ENCODE results near the gene TMEM91. TPM values are rescaled to one million over a fixed set of nuclear protein-coding genes. Genes with fewer than 3 reads are reported as not detected.
"Not testable (repeated sequence)": the region's sequence is repeated elsewhere in the genome, so short reads cannot be mapped to it uniquely, and the experiment has no call there.

The TMEM91 gene
- total RNA-seq, 1 donor from 2014 or later: 23.5 TPM

GRCh38 chr19:41405776-41406175 is 29.4 kb downstream of the TMEM91 start:
- intact Hi-C loops (cut with DNase I): no loop called here
- ATAC-seq: no peak
- DNase-seq (ENCODE audit: low spot score): no peak

- no peak for DNase-seq (ENCODE audit: low spot score)
- intact Hi-C loops (cut with DNase I): no loop called here
These were observed 30.9 kb downstream of the TMEM91 start for GRCh38 chr19:41407271-41407670.

GRCh38 chr19:41408256-41408655 is 31.9 kb downstream of the TMEM91 start:
- ATAC-seq (no peak), DNase-seq (ENCODE audit: low spot score) (no peak)
- intact Hi-C loops (cut with DNase I): no loop called here

More at GRCh38 chr19:41407271-41407670, 30.9 kb downstream of the TMEM91 start:
- peak; percentile 55 for ATAC-seq

GRCh38 chr19:41408846-41409245 is 32.5 kb downstream of the TMEM91 start:
- DNase-seq (ENCODE audit: low spot score); intact Hi-C loops (cut with DNase I); ATAC-seq: not testable (repeated sequence)

GRCh38 chr19:41409288-41409687 is 33.0 kb downstream of the TMEM91 start:
- intact Hi-C loops (cut with DNase I): no loop called here
- DNase-seq (ENCODE audit: low spot score) (no peak), ATAC-seq (no peak)

GRCh38 chr19:41410336-41411054 is 34.2 kb downstream of the TMEM91 start:
- ATAC-seq: no peak

GRCh38 chr19:41411100-41411967 is 35.0 kb downstream of the TMEM91 start:
- no peak for DNase-seq (ENCODE audit: low spot score)
- intact Hi-C loops (cut with DNase I): no loop called here
- ATAC-seq: peak; percentile 14

More at GRCh38 chr19:41410336-41411054, 34.2 kb downstream of the TMEM91 start:
- no peak for DNase-seq (ENCODE audit: low spot score)
- intact Hi-C loops (cut with DNase I): no loop called here

GRCh38 chr19:41411968-41412265 is 35.6 kb downstream of the TMEM91 start:
- intact Hi-C loops (cut with DNase I): no loop called here
- DNase-seq (ENCODE audit: low spot score) (no peak), ATAC-seq (peak; percentile 64)

- intact Hi-C loops (cut with DNase I): no loop called here
- ATAC-seq (no peak), DNase-seq (ENCODE audit: low spot score) (no peak)
These were observed 36.6 kb downstream of the TMEM91 start for GRCh38 chr19:41412953-41413352.

- intact Hi-C loops (cut with DNase I): no loop called here
- ATAC-seq: no peak
- no peak for DNase-seq (ENCODE audit: low spot score)
These were observed 37.6 kb downstream of the TMEM91 start for GRCh38 chr19:41413947-41414346.

- DNase-seq (ENCODE audit: low spot score): no peak
- intact Hi-C loops (cut with DNase I): no loop called here
- no peak for ATAC-seq
These were observed 38.1 kb downstream of the TMEM91 start for GRCh38 chr19:41414461-41414860.

GRCh38 chr19:41415154-41415571 is 38.8 kb downstream of the TMEM91 start:
- no peak for DNase-seq (ENCODE audit: low spot score)
- no peak for ATAC-seq

GRCh38 chr19:41416194-41416674 is 39.9 kb downstream of the TMEM91 start:
- ATAC-seq (no peak), DNase-seq (ENCODE audit: low spot score) (no peak)
- intact Hi-C loops (cut with DNase I): no loop called here

More at GRCh38 chr19:41415154-41415571, 38.8 kb downstream of the TMEM91 start:
- intact Hi-C loops (cut with DNase I): no loop called here

- intact Hi-C loops (cut with DNase I): no loop called here
- DNase-seq (ENCODE audit: low spot score): no peak
- ATAC-seq: peak; percentile 47
These were observed 44.0 kb downstream of the TMEM91 start for GRCh38 chr19:41420101-41420880.

- intact Hi-C loops (cut with DNase I): no loop called here
- ATAC-seq (no peak), DNase-seq (ENCODE audit: low spot score) (no peak)
These were observed 45.0 kb downstream of the TMEM91 start for GRCh38 chr19:41421314-41421713.

GRCh38 chr19:41421973-41422372 is 45.6 kb downstream of the TMEM91 start:
- intact Hi-C loops (cut with DNase I): no loop called here
- DNase-seq (ENCODE audit: low spot score) (no peak), ATAC-seq (no peak)

GRCh38 chr19:41422456-41422855 is 46.1 kb downstream of the TMEM91 start:
- intact Hi-C loops (cut with DNase I): no loop called here
- no peak for ATAC-seq

GRCh38 chr19:41422955-41423354 is 46.6 kb downstream of the TMEM91 start:
- ATAC-seq (no peak), DNase-seq (ENCODE audit: low spot score) (no peak)
- intact Hi-C loops (cut with DNase I): no loop called here

More at GRCh38 chr19:41422456-41422855, 46.1 kb downstream of the TMEM91 start:
- no peak for DNase-seq (ENCODE audit: low spot score)

Data from sciatic nerve (tissue), 2 donors.